HCT116 (cell line): ENCODE data around the gene KANSL1. TPM values are rescaled to one million over a fixed set of nuclear protein-coding genes. Genes with fewer than 3 reads are reported as not detected.

Experiments used
- ATAC-seq: fragments of 200-7000 bp; cut with Tn5 transposase; 2 replicates; pipeline ENCODE4 v1.9.1; 2020; ENCODE audit warnings: mild to moderate bottlenecking, moderate library complexity
- BruUV-seq: library from RNA; stranded (reverse); fragments of 400-500 nt; replicated peaks from 2 replicates; lab custom pipeline; 2021; lab: Mats Ljungman, UMichigan
- CTCF ChIA-PET: fragments of 300-600 bp; sonication (Branson Sonifier 250); formaldehyde crosslinking; loops from one replicate; lab custom pipeline; 2021; ENCODE audit warnings: antibody characterized with exemption; lab: Charles Lee
- POLR2A ChIA-PET: fragments of 300-600, 350-600 bp; sonication (Branson Sonifier 250); formaldehyde crosslinking; loops from one replicate; lab custom pipeline; 2021; ENCODE audit warnings: antibody characterized with exemption; lab: Charles Lee
- RAD21 ChIA-PET, 2 experiments: fragments of 300-600 bp; sonication (Branson Sonifier 250); formaldehyde crosslinking; loops; one replicate each; lab custom pipeline; 2023; ENCODE audit warnings: low total read pairs in 2 of 2; ENCODE audit not compliant: uncharacterized antibody in 2 of 2, unreplicated experiment in 2 of 2, low non-redundant PET in 1 of 2; lab: Charles Lee
- DNase-seq: peaks from one replicate; pipeline ENCODE4 v3.0.0-alpha.2; 2010; ENCODE audit warnings: low read depth, low spot score
- H2AFZ ChIP-seq: fragments of 200-600 bp; shearing (Covaris generic), sonication (generic); 2 replicates; pipeline ENCODE4 v1.6.1; 2017; ENCODE audit warnings: low read depth, mixed run types, mixed read lengths, antibody characterized with exemption, low read length; ENCODE audit not compliant: poor library complexity, severe bottlenecking
- H3K27ac ChIP-seq: 2 replicates; pipeline ENCODE4 v1.5.1; 2012; ENCODE audit warnings: low read depth, low read length
- H3K27me3 ChIP-seq: fragments of 200-600 bp; sonication (generic); 2 replicates; pipeline ENCODE4 v1.6.1; 2016; ENCODE audit warnings: mixed run types, low read length, mixed read lengths; ENCODE audit not compliant: insufficient read depth
- H3K36me3 ChIP-seq, 2 experiments: fragments of 200-500 bp in 1 of 2; fragments of 200-600 bp in 1 of 2; sonication (Bioruptor generic) in 1 of 2; sonication (generic) in 1 of 2; 2 replicates each; pipeline versions ENCODE4 v1.5.1 to v1.6.1; 2014 to 2016; ENCODE audit warnings: low read length in 2 of 2, inconsistent platforms in 1 of 2, mixed read lengths in 1 of 2, mixed run types in 1 of 2; ENCODE audit not compliant: insufficient read depth in 2 of 2, control insufficient read depth in 1 of 2
- H3K4me1 ChIP-seq, 2 experiments: fragments of 200-600 bp in 1 of 2; sonication (generic) in 1 of 2; 2 replicates each; pipeline versions ENCODE4 v1.5.1 to v1.6.1; 2012 to 2017; ENCODE audit warnings: low read length in 2 of 2, inconsistent platforms in 1 of 2, mild to moderate bottlenecking in 1 of 2, mixed read lengths in 1 of 2, mixed run types in 1 of 2, moderate library complexity in 1 of 2; ENCODE audit not compliant: insufficient read depth in 2 of 2, control insufficient read depth in 1 of 2
- H3K4me2 ChIP-seq: fragments of 200-600 bp; sonication (generic); 2 replicates; pipeline ENCODE4 v1.6.1; 2017; ENCODE audit warnings: mixed run types, low read length, mixed read lengths
- H3K4me3 ChIP-seq, 2 experiments: fragments of 200-600 bp in 1 of 2; sonication (generic) in 1 of 2; replicated peaks in 1 of 2; 2 replicates each; pipeline ENCODE4 v1.5.1; 2011 to 2016; ENCODE audit warnings: low read length in 2 of 2, control low read depth in 1 of 2, low read depth in 1 of 2, mild to moderate bottlenecking in 1 of 2, mixed read lengths in 1 of 2, mixed run types in 1 of 2
- H3K79me2 ChIP-seq: fragments of 200-600 bp; sonication (generic); 2 replicates; pipeline ENCODE4 v1.6.1; 2017; ENCODE audit warnings: mild to moderate bottlenecking, mixed run types, low read length, moderate library complexity, mixed read lengths; ENCODE audit not compliant: insufficient read depth
- H3K9ac ChIP-seq: fragments of 200-600 bp; sonication (generic); 2 replicates; pipeline ENCODE4 v1.6.1; 2016; ENCODE audit warnings: low read length, mixed read lengths
- H3K9me2 ChIP-seq: fragments of 200-600 bp; sonication (generic), shearing (Covaris generic); 2 replicates; pipeline ENCODE4 v1.6.1; 2017; ENCODE audit warnings: mixed run types, mild to moderate bottlenecking, moderate library complexity; ENCODE audit not compliant: insufficient read depth
- H3K9me3 ChIP-seq, 2 experiments: fragments of 200-500 bp in 1 of 2; fragments of 200-600 bp in 1 of 2; sonication (Bioruptor generic) in 1 of 2; sonication (generic) in 1 of 2; 2 replicates each; pipeline ENCODE4 v1.6.1; 2014 to 2017; ENCODE audit warnings: low read length in 2 of 2, mixed read lengths in 2 of 2, inconsistent platforms in 1 of 2, low read depth in 1 of 2, mild to moderate bottlenecking in 1 of 2, mixed run types in 1 of 2, moderate library complexity in 1 of 2; ENCODE audit not compliant: control insufficient read depth in 1 of 2, insufficient read depth in 1 of 2
- H4K20me1 ChIP-seq: fragments of 200-600 bp; sonication (generic), shearing (Covaris generic); 2 replicates; pipeline ENCODE4 v1.6.1; 2017; ENCODE audit warnings: mixed run types, mild to moderate bottlenecking, moderate library complexity; ENCODE audit not compliant: insufficient read depth
- ATF3 ChIP-seq: IDR thresholded peaks from 2 replicates; pipeline ENCODE4 v1.6.1; 2012
- CBX3 ChIP-seq: IDR thresholded peaks from 2 replicates; pipeline ENCODE4 v1.6.1; 2012; ENCODE audit warnings: low read depth
- EGR1 ChIP-seq: IDR thresholded peaks from 2 replicates; pipeline ENCODE4 v1.6.1; 2012; ENCODE audit warnings: low read depth
- ELF1 ChIP-seq: IDR thresholded peaks from 2 replicates; pipeline ENCODE4 v1.6.1; 2012; ENCODE audit warnings: low read depth, borderline replicate concordance
- EZH2 ChIP-seq: fragments of 200-600 bp; sonication (generic); IDR thresholded peaks from 2 replicates; pipeline ENCODE4 v1.6.1; 2017; ENCODE audit warnings: antibody characterized with exemption, mixed run types
- EZH2phosphoT487 ChIP-seq: fragments of 200-600 bp; IDR thresholded peaks from 2 replicates; pipeline ENCODE4 v1.6.1; 2018; ENCODE audit warnings: antibody characterized with exemption, borderline replicate concordance
- FOSL1 ChIP-seq: IDR thresholded peaks from 2 replicates; pipeline ENCODE4 v1.6.1; 2012; ENCODE audit warnings: low read depth
- POLR2A ChIP-seq: IDR thresholded peaks from 2 replicates; pipeline ENCODE4 v1.7.0; 2011; ENCODE audit warnings: borderline replicate concordance; ENCODE audit not compliant: insufficient read depth, insufficient read length; ENCODE audit errors: extremely low read depth
- POLR2AphosphoS5 ChIP-seq: IDR thresholded peaks from 2 replicates; pipeline ENCODE4 v1.6.1; 2011; ENCODE audit warnings: mild to moderate bottlenecking, low read depth, low read length, moderate library complexity
- RAD21 ChIP-seq: IDR thresholded peaks from 2 replicates; pipeline ENCODE4 v1.6.1; 2012; ENCODE audit warnings: low read depth, mild to moderate bottlenecking
- SIN3A ChIP-seq: IDR thresholded peaks from 2 replicates; pipeline ENCODE4 v1.6.1; 2012; ENCODE audit warnings: low read depth
- SP1 ChIP-seq: IDR thresholded peaks from 2 replicates; pipeline ENCODE4 v1.6.1; 2012; ENCODE audit warnings: low read depth
- ZBTB33 ChIP-seq: IDR thresholded peaks from 2 replicates; pipeline ENCODE4 v1.6.1; 2011; ENCODE audit warnings: mild to moderate bottlenecking, low read length, moderate library complexity; ENCODE audit not compliant: insufficient replicate concordance; ENCODE audit errors: extremely low read depth
- intact Hi-C: fragments of 100-400 bp; cut with micrococcal nuclease; formaldehyde crosslinking; loops from 2 replicates; pipeline ENCODE4 v1.10.0; 2022
- total RNA-seq: library from RNA; stranded (reverse); gene quantifications from one replicate; pipeline ENCODE4 v1.2.1, GENCODE V29; 2021; ENCODE audit not compliant: unreplicated experiment
- TF ChIP-seq, protein P1 (sequence below): IDR thresholded peaks from 2 replicates; pipeline ENCODE4 v1.6.1; 2012

KANSL1 gene
- total RNA-seq, 1 experiment from 2014 or later: 77.5 TPM

DNA sequence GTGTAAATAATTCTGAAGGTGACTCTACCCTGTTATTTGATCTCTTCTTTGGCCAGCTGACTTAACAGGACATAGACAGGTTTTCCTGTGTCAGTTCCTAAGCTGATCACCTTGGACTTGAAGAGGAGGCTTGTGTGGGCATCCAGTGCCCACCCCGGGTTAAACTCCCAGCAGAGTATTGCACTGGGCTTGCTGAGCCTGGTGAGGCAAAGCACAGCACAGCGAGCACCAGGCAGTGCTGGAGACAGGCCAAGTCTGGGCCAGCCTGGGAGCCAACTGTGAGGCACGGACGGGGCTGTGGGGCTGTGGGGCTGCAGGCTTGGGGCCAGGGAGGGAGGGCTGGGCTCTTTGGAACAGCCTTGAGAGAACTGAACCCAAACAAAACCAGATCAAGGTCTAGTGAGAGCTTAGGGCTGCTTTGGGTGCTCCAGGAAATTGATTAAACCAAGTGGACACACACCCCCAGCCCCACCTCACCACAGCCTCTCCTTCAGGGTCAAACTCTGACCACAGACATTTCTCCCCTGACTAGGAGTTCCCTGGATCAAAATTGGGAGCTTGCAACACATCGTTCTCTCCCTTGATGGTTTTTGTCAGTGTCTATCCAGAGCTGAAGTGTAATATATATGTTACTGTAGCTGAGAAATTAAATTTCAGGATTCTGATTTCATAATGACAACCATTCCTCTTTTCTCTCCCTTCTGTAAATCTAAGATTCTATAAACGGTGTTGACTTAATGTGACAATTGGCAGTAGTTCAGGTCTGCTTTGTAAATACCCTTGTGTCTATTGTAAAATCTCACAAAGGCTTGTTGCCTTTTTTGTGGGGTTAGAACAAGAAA, 189.1 kb downstream of the KANSL1 start:
- intact Hi-C loops: loop anchor here (5.0 kb wide), 3 partner anchors 188 to 833 kb away; partner anchors contain the start of gene KANSL1
- ChIA-PET CTCF (interaction anchor here (0.8 to 2.1 kb wide), 8 partner anchors 14 to 873 kb away, joined by 3 to 11 read pairs (median 4); partner anchors contain the start of gene KANSL1), POLR2A (no interaction called here), RAD21 (no interaction called here)
- H3K9me2 ChIP-seq: no peaks in the 10 kb centered on the region
- no peak overlapping the region for H2AFZ ChIP-seq
- H3K4me1 ChIP-seq: 0 out of 4 replicates have a peak, but pooled peaks cover 0 to 4% of the 10 kb centered on the region in 2 experiments
- H3K27me3 ChIP-seq: no peaks in the 10 kb centered on the region
- no peak overlapping the region for H3K4me2 ChIP-seq
- no peak overlapping the region for H3K4me3 ChIP-seq
- H3K9ac ChIP-seq: no peak overlapping the region
- no peaks in the 10 kb centered on the region for H3K36me3 ChIP-seq
- BruUV-seq: no TSS peak
- DNase-seq: no peak
- no peak for ATAC-seq
- no peaks in the 10 kb centered on the region for H3K9me3 ChIP-seq
- H3K79me2 ChIP-seq: no peaks in the 10 kb centered on the region
- TF ChIP-seq EZH2phosphoT487 (no peak), EZH2 (no peak), RAD21 (no peak), ATF3 (no peak), EGR1 (no peak), FOSL1 (no peak), ELF1 (no peak), POLR2A (no peak)
- H4K20me1 ChIP-seq: no peaks in the 10 kb centered on the region
- H3K27ac ChIP-seq: no peak overlapping the region

DNA sequence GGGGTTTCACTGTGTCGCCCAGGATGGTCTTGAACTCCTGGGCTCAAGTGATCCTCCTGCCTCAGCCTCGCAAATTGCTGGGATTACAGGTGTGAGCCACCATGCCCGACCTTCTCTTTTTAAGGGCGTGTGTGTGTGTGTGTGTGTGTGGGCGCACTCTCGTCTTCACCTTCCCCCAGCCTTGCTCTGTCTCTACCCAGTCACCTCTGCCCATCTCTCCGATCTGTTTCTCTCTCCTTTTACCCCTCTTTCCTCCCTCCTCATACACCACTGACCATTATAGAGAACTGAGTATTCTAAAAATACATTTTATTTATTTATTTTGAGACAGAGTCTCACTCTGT, 190.3 kb downstream of the KANSL1 start:
- RAD21 ChIA-PET: interaction anchor here in 1 of 2 experiments (0.7 kb wide), 1 partner anchor 42 kb away, joined by 3 read pairs; no protein-coding TSS in a partner anchor
- H3K4me2 ChIP-seq: no peak overlapping the region
- ATAC-seq (peak; percentile 16; the same call in 1 of the 2 replicates), DNase-seq (no peak)
- no peak overlapping the region for H2AFZ ChIP-seq
- H4K20me1 ChIP-seq: no peaks in the 10 kb centered on the region
- no peaks in the 10 kb centered on the region for H3K27me3 ChIP-seq
- H3K9ac ChIP-seq: no peak overlapping the region
- CTCF ChIA-PET: interaction anchor here (1.5 to 2.1 kb wide), 4 partner anchors 42 to 363 kb away, joined by 3 to 11 read pairs (median 6); no protein-coding TSS in a partner anchor
- no peak overlapping the region for H3K27ac ChIP-seq
- intact Hi-C loops: loop anchor here (1.0 to 5.0 kb wide), 4 partner anchors 189 to 834 kb away; partner anchors contain the start of gene KANSL1
- no peaks in the 10 kb centered on the region for H3K9me3 ChIP-seq
- H3K4me3 ChIP-seq: no peak overlapping the region
- POLR2A ChIA-PET: no interaction called here
- H3K4me1 ChIP-seq: 0 out of 4 replicates have a peak, but pooled peaks cover 0 to 4% of the 10 kb centered on the region in 2 experiments
- no peaks in the 10 kb centered on the region for H3K79me2 ChIP-seq
- no peaks in the 10 kb centered on the region for H3K9me2 ChIP-seq
- H3K36me3 ChIP-seq: no peaks in the 10 kb centered on the region
- BruUV-seq: no TSS peak
- TF ChIP-seq SP1 (no peak), CBX3 (no peak), EZH2 (no peak), RAD21 (no peak), SIN3A (no peak), ZBTB33 (no peak), POLR2AphosphoS5 (no peak), ATF3 (no peak)
- TF ChIP-seq, protein P1, sequence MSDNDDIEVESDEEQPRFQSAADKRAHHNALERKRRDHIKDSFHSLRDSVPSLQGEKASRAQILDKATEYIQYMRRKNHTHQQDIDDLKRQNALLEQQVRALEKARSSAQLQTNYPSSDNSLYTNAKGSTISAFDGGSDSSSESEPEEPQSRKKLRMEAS: no peak
